ENCODE data around the gene CASR.

DNA sequence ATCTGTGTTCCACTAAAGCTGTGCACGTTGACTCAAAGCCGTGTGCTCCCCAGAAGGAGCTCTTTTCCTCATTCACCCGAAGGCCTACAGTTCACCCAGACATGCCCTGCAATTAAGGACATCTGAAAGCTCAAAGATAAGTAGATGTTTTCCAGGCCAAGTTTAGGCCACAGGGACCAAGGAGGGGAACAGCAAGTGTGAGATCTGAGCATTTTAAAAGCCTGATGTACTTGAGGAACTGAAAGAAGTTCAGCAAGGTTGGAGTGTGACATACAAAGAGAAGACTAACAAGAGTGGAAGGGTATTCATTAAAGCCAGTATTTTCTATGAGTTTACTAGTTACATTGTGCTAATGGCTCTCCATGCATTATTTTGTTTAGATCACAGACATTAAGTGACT is 68.0 kb downstream of the CASR start:
- TF ChIP-seq CTCF (IDR thresholded peaks at IDR 0.05) (no peak), POLR2A (IDR thresholded peaks at IDR 0.05) (no peak), POLR2AphosphoS5 (IDR thresholded peaks at IDR 0.05) (no peak)
